Measurements from ENCODE around the gene NDUFA13.

DNA sequence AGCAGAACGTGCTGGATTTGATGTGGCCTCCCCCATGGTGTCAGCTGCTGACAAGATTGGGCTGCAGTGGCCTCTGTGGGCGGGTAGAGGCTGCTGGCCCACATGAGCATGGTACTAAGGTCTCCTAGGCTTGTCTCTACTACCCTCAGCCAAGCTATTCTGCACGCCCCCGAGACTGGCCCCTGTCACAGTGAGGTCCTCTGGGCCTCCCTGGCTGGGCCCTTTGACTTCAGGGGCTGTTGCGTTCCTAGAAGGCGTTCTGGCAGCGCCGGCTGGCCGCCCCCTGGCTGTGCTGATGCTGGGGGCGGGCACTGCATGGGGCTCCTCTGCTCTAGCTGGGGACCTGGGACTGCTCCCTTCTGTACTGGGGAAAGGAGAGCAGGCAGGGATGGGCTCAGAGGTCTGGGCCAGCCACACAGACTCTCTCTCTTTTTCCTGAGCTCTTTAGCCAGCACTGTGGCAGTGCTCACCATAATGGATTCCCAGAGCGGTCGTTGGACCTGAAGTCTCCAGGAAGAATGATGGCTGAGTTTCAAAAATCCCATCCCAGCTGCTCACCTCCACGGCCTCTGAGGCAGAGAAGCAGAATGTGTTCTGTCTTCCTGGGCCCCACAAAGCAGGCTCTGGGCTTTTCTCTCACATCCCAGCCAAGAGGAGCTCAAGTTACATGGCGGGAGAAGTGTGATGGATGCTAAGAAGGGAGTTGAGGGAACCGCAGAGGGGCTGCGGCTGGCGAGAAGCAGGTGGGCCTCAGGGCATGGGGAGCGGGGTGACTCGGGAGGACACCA, 33.0 kb upstream of the NDUFA13 start:
- TF ChIP-seq POLR2AphosphoS5 (IDR thresholded peaks at IDR 0.05), result no peak
- TF ChIP-seq, protein P1, sequence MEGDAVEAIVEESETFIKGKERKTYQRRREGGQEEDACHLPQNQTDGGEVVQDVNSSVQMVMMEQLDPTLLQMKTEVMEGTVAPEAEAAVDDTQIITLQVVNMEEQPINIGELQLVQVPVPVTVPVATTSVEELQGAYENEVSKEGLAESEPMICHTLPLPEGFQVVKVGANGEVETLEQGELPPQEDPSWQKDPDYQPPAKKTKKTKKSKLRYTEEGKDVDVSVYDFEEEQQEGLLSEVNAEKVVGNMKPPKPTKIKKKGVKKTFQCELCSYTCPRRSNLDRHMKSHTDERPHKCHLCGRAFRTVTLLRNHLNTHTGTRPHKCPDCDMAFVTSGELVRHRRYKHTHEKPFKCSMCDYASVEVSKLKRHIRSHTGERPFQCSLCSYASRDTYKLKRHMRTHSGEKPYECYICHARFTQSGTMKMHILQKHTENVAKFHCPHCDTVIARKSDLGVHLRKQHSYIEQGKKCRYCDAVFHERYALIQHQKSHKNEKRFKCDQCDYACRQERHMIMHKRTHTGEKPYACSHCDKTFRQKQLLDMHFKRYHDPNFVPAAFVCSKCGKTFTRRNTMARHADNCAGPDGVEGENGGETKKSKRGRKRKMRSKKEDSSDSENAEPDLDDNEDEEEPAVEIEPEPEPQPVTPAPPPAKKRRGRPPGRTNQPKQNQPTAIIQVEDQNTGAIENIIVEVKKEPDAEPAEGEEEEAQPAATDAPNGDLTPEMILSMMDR (IDR thresholded peaks at IDR 0.05), result no peak
